ENCODE results near the gene SFTA2.
"Not testable (repeated sequence)": the region's sequence is repeated elsewhere in the genome, so short reads cannot be mapped to it uniquely, and the experiment has no call there.

SFTA2 gene

DNA sequence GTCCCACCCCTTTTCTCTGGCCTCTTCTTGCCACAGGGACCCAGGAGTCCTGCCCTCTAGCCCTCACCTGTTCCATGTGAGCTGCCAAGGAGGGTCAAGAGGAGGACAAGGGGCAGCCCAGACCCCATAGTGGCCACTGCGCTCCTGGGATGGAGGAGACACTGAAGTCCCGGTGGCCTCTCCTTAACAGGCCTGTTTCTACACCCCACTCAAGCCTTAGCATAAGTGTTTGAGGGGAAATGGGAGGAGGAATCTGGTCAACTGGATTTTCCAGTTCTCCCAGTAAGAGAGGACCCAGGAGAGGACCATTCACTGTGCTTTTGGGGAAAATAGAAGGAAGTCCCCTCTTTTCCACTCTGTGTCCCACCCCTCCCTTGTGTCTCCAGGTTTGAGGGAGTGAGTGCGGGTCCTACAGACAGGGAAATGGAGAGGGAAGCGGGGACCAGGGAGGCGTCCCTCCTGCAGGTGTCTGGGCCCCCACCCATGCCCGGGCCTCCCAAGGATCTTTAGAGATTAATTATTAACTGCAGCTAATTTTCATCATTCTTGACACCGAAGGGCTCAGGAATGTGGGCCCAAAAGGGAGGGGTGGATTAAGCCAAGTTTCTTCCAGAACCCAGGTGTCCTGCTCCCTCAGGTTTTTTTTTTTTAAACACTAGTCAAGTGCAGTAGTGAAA lies at the start of gene SFTA2:
Gene SFTA2, minus strand, starts transcription at position 202 of the 677 bp plus-strand sequence. Its CDS starts 74 bp downstream, at position 128.
- no peak for DNase-seq (ENCODE audit: low read depth)

- no peak for DNase-seq (ENCODE audit: low read depth)
These were observed 47.7 kb upstream of the SFTA2 start for GRCh38 chr6:30979690-30980089.

GRCh38 chr6:30979141-30979540 lies 47.2 kb upstream of the SFTA2 start:
- DNase-seq (ENCODE audit: low read depth), result no peak

DNA sequence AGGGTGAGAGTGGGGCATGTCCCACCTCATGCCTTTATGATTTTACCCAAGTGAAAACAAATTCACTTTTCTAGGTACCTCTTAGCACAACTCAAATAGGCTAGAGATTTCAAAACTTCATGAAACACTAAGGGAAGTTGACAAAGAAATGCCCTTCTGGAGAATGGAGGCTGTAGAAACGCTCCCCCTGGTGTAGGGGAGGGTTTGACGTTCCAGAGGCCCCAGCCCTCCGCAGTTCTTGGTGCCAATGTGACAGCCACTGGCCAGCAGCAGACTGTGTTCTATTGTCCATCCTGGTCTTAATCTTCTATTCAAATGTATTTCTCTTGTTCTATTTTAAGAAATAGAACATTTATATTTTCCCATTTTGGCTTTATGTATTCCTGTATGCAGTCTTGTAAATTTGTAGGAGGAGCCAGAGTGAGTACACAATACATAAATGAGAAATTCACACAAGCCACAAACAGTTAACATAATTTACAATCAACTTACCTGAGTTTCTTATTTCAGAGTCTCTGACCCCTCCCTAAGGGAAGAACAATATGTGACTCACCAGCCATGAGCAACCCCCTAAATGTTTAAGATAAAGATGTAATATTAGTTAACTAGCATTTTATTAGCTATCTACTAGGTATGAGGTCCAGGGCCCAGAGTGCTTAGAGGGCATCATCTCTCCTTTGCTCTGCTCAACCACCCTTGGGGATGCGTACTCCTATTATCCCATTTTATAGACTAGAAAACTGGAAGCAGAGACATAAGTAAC lies 42.7 kb upstream of the SFTA2 start:
- no peak for DNase-seq (ENCODE audit: low read depth)

DNA sequence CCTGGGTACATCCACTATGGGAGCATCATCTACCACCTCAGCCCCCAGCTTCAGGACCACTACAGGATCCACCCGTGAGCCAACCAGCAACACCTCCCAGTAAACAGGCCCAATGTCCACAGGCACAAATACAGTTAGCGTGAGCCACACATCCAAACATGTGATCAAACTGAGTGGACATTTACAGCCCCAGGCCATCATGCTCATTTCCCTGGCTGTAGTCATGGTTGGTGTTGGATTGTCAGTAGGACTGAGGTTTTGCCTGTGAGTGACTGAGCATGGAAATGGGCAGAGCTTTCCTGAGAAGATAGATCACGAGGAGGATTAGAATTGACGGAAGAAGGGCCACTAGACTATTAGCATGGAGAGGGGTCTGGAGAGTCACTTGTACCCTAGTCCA lies 40.8 kb upstream of the SFTA2 start:
- DNase-seq (ENCODE audit: low read depth), result no peak

- no peak for DNase-seq (ENCODE audit: low read depth)
These were observed 39.0 kb upstream of the SFTA2 start for GRCh38 chr6:30970946-30971345.

DNA sequence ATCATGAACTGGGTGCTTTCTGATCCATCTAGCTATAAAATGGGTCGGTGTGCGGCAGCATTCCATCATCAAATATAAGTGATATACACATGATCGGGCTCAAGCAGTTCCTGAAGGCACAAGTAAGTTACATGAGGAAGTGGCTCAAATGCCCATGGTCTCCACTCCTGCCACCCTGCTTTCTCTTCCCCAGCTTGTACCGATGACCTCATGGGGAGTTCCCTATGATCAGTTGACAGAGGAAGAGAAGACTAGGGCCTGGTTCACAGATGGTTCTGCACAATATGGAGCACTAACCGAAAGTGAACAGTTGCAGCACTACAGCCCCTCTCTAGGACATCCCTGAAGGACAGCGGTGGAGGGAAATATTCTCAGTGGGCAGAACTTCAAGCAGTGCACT lies 37.2 kb upstream of the SFTA2 start:
- DNase-seq (ENCODE audit: low read depth), result not testable (repeated sequence)

- no peak for DNase-seq (ENCODE audit: low read depth)
These were observed 34.2 kb upstream of the SFTA2 start for GRCh38 chr6:30966154-30966553.

GRCh38 chr6:30965140-30965601 lies 33.2 kb upstream of the SFTA2 start:
- no peak for DNase-seq (ENCODE audit: low read depth)

DNA sequence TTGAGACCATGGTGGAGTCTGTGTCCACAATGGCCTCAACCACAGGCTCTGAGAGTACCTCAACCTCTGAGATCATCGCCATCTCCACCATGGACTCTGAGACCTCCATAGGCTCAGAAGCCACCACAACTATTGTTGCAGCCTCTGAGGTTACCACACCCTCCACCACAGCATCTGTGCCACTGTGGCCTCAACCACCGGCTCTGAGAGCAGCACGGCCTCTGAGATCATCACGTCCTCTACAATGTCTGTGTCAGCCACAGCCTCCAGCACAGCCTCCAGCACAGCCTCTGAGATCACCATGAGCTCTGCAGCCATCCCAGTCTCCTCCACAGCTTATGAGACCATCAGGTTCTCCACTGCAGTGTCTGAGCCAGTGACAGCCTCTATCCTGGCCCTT lies 32.1 kb upstream of the SFTA2 start:
- DNase-seq (ENCODE audit: low read depth), result no peak

GRCh38 chr6:30963641-30964040 lies 31.7 kb upstream of the SFTA2 start:
- DNase-seq (ENCODE audit: low read depth), result no peak

- no peak for DNase-seq (ENCODE audit: low read depth)
These were observed 30.7 kb upstream of the SFTA2 start for GRCh38 chr6:30962716-30963115.

DNA sequence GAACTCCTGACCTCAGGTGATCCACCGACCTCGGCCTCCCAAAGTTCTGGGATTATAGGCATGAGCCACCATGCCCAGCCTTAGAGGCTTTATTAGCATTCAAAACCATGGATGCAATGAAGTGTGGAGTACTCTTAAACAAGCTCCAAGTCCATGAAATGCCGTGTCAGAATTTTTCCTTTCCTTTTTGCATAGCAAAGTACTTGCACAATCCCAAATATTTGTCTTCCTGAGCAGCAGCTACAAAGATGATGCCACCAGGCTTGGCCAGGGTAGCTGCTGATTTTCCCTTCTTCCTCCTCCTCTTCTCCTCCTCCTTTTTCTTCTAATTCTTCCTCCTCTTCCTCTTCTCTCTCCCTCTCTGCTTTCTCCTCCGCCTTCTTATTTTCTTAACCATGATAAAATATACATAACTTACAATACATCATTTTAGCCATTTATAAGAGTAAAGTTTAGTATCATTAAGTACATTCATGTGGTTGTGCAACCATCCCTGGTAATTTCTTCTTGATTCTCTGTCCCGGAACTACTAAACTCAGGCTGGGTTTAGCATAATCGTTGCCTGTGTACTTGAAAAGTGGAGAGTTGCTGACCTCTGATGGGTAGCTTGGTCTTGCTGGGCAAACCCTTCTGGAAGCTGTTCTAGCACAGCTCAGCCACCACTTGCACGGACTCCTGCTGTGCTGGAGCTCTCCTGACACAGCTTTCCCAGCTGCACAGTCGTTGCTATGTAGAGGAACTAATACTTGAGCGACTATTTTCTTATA lies 29.1 kb upstream of the SFTA2 start:
- DNase-seq (ENCODE audit: low read depth), result no peak

DNA sequence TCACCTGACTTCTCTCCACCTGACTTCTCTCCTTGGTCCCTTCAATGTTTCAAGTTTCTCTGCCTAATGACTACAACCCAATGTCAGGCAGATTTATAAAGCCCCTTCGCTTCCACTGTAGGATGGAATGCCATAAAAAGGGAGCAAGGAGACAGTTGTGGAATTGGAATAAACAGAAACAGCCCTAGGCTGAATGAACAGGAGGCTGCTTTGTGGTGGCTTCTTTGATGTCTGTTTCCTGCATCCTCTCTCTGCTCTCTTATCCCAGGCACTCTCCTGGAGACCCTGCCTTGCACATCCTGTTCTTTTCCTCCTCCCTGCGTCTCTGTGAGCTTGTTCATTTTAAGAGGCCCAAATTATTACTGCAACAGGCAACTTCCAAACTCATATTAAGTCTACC lies 25.7 kb upstream of the SFTA2 start:
- no peak for DNase-seq (ENCODE audit: low read depth)

GRCh38 chr6:30955367-30956042 lies 23.5 kb upstream of the SFTA2 start:
- peak; percentile 65 for DNase-seq (ENCODE audit: low read depth)

DNA sequence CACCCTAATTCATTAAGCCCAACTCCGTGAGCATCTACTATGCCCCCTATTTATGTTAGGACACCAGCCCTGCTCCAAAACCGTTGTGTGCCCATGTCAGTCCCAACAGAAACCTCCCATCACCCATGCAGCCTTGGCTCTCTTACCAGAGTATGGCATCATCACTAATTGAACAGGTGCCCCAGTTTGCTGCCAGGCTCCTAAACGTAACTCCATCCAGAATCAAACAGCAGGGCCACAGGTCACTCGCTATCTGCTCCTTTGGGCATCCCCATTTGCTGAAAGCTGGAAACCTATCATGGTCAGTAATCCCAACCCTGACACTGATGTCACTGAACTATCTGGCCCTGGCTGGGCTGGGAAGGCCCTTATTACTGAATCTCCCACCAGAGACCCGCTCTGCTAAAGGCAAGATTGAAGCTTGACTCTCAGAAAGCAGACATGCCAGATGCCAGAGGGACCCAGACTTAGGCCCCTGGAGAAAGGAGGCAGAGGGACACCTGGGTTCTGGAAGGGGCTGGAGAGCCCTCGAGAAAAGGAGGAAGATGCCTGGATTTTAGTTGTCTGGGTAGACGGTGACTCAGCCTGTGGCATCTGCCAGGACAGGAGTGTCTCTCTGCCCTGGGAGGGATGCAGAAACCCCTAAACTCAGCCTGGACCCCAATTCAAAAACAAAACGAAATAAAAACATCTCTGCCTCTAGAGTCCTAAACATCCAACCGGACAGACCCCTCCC lies 22.8 kb upstream of the SFTA2 start:
- DNase-seq (ENCODE audit: low read depth), result no peak

- DNase-seq (ENCODE audit: low read depth), result no peak
These were observed 20.0 kb upstream of the SFTA2 start for GRCh38 chr6:30951907-30952469.

- DNase-seq (ENCODE audit: low read depth), result no peak
These were observed 16.8 kb upstream of the SFTA2 start for GRCh38 chr6:30948811-30949210.

DNA sequence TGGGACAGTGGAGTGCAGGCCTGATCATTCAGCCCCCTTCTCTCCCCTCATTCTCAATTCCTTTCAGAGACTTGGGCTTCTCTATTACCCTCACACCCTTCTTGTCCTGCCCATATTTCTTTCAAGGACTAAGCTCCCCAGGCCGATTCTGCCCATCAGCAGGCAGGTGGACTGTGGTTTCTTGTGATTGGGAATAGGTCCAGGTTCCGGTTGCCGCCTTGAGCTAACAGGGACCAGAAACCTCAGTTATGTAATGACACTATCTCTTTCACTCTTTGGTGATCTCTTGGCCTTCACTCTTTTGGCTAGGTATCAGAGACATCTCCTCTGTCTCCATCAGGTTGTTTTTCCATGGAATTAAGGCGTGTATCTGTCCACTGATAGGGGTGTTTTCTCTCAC lies 15.3 kb upstream of the SFTA2 start:
- DNase-seq (ENCODE audit: low read depth), result no peak

GRCh38 chr6:30945281-30945680 lies 13.3 kb upstream of the SFTA2 start:
- DNase-seq (ENCODE audit: low read depth), result no peak

DNA sequence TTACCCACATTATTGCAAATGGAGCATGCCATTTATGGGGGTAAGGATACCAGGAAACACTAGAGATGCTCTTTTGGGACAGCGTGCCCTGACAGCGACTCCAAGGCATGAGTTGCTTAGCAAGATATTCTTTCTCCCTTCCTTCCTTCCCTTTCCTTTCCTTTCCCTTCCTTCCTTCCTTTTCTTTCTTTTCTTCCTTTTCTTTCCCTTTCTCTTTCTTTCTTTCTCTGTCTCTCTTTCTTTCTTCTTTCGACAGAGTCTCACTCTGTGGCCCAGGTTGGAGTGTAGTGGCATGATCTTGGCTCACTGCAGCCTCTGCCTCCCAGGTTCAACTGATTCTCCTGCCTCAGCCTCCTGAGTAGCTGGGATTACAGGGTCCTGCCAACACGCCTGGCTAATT lies 12.1 kb upstream of the SFTA2 start:
- DNase-seq (ENCODE audit: low read depth), result no peak
